ENCODE results near the gene SOCS4. TPM values are rescaled to one million over a fixed set of nuclear protein-coding genes. Genes with fewer than 3 reads are reported as not detected.

Gene SOCS4
- total RNA-seq, 2 experiments from 2014 or later: 19.5 to 20.7 TPM

- Histone ChIP-seq H3K9me3 (ENCODE audit: control insufficient read depth in 1 of 2, insufficient read depth in 1 of 2, low read length in 2 of 2) (no peaks in the 10 kb centered on the region), H3K27me3 (ENCODE audit: control insufficient read depth in 1 of 2, insufficient read depth in 2 of 2, low read length in 2 of 2) (no peaks in the 10 kb centered on the region), H3K36me3 (ENCODE audit: insufficient read depth, low read length) (no peaks in the 10 kb centered on the region), H3K4me1 (ENCODE audit: insufficient read depth, low read length) (peaks cover 21% of the 10 kb centered on the region), H3K4me3 (ENCODE audit: low read length) (no peak overlapping the region), H3K27ac (ENCODE audit: low read depth in 1 of 2, low read length in 2 of 2) (no peak overlapping the region)
- POLR2A ChIA-PET: no interaction called here
- CTCF ChIA-PET: no interaction called here
- no peak for TF ChIP-seq CTCF (IDR thresholded peaks at IDR 0.05)
- H3K9me3 Mint-ChIP-seq: no peaks in the 10 kb centered on the region
- H3K27ac Mint-ChIP-seq: no peak overlapping the region
- intact Hi-C loops (cut with DNase I, micrococcal nuclease): no loop called here
- peaks cover 45% of the 10 kb centered on the region for H3K4me1 Mint-ChIP-seq (ENCODE audit: low read depth)
- no peaks in the 10 kb centered on the region for H3K36me3 Mint-ChIP-seq (ENCODE audit: low read depth)
- no peaks in the 10 kb centered on the region for H3K27me3 Mint-ChIP-seq
- DNase-seq (no peak), ATAC-seq (ENCODE audit: poor library complexity) (no peak)
- no peak overlapping the region for H3K4me3 Mint-ChIP-seq
These were observed 46.8 kb downstream of the SOCS4 start for GRCh38 chr14:55073856-55074255.

DNA sequence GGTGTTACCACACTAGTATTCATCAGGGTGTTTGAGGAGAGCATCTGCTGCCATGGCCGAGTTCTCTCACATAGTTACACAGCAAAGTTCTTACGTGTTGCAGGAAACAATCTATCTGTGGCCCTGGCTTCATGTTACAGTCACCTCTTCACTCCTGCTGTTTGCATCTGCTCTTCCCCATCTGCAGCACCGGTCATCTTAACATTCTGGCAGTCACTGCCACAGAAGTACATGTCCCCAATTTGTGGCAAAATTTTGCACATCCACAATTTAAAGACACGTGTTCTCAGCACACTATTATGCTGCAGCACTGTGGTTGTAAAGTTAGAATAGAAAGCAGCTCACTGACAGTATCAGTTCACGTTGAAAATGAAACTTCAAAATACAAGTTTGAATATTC is 47.6 kb downstream of the SOCS4 start:
- no peaks in the 10 kb centered on the region for H3K36me3 ChIP-seq (ENCODE audit: insufficient read depth, low read length)
- H3K9me3 ChIP-seq (ENCODE audit: control insufficient read depth in 1 of 2, insufficient read depth in 1 of 2, low read length in 2 of 2): no peaks in the 10 kb centered on the region
- Mint-ChIP-seq H3K27me3 (no peaks in the 10 kb centered on the region), H3K4me1 (ENCODE audit: low read depth) (peaks cover 45% of the 10 kb centered on the region), H3K4me3 (peak overlapping the region; percentile 57), H3K36me3 (ENCODE audit: low read depth) (no peaks in the 10 kb centered on the region), H3K27ac (no peak overlapping the region), H3K9me3 (no peaks in the 10 kb centered on the region)
- no peak for TF ChIP-seq CTCF (IDR thresholded peaks at IDR 0.05)
- CTCF ChIA-PET: interaction anchor here (0.7 kb wide), 1 partner anchor 87 kb away, joined by 3 read pairs; no protein-coding TSS in a partner anchor
- H3K27ac ChIP-seq (ENCODE audit: low read depth in 1 of 2, low read length in 2 of 2): no peak overlapping the region
- intact Hi-C loops (cut with DNase I, micrococcal nuclease): no loop called here
- POLR2A ChIA-PET: interaction anchor here (0.7 kb wide), 1 partner anchor 92 kb away, joined by 3 read pairs; no protein-coding TSS in a partner anchor
- H3K4me3 ChIP-seq (ENCODE audit: low read length): no peak overlapping the region
- peak in 2 of 14 experiments; percentile 20 to 23 for DNase-seq
- no peak for ATAC-seq (ENCODE audit: poor library complexity)
- no peaks in the 10 kb centered on the region for H3K27me3 ChIP-seq (ENCODE audit: control insufficient read depth in 1 of 2, insufficient read depth in 2 of 2, low read length in 2 of 2)
- peaks cover 21% of the 10 kb centered on the region for H3K4me1 ChIP-seq (ENCODE audit: insufficient read depth, low read length)

- intact Hi-C loops (cut with DNase I, micrococcal nuclease): no loop called here
- POLR2A ChIA-PET: interaction anchor here (0.6 kb wide), 1 partner anchor 24 kb away, joined by 3 read pairs; the partner anchor contains the start of gene MAPK1IP1L
These were observed 48.7 kb downstream of the SOCS4 start for GRCh38 chr14:55075628-55076175.

More at GRCh38 chr14:55075628-55076175, 48.7 kb downstream of the SOCS4 start:
- ATAC-seq (ENCODE audit: poor library complexity) (no peak), DNase-seq (no peak)
- CTCF ChIA-PET: interaction anchor here (2.9 kb wide), 1 partner anchor 24 kb away, joined by 9 read pairs; the partner anchor contains the start of gene MAPK1IP1L
- H3K9me3 Mint-ChIP-seq: no peaks in the 10 kb centered on the region
- no peak overlapping the region for H3K4me3 Mint-ChIP-seq
- peaks cover 21% of the 10 kb centered on the region for H3K4me1 ChIP-seq (ENCODE audit: insufficient read depth, low read length)
- peaks cover 44% of the 10 kb centered on the region for H3K4me1 Mint-ChIP-seq (ENCODE audit: low read depth)
- no peak overlapping the region for H3K4me3 ChIP-seq (ENCODE audit: low read length)
- H3K36me3 Mint-ChIP-seq (ENCODE audit: low read depth): no peaks in the 10 kb centered on the region
- no peak overlapping the region for H3K27ac Mint-ChIP-seq
- H3K27me3 Mint-ChIP-seq: no peaks in the 10 kb centered on the region
- H3K27ac ChIP-seq (ENCODE audit: low read depth in 1 of 2, low read length in 2 of 2): no peak overlapping the region
- no peak for TF ChIP-seq CTCF (IDR thresholded peaks at IDR 0.05)
- no peaks in the 10 kb centered on the region for H3K9me3 ChIP-seq (ENCODE audit: control insufficient read depth in 1 of 2, insufficient read depth in 1 of 2, low read length in 2 of 2)
- H3K36me3 ChIP-seq (ENCODE audit: insufficient read depth, low read length): no peaks in the 10 kb centered on the region
- no peaks in the 10 kb centered on the region for H3K27me3 ChIP-seq (ENCODE audit: control insufficient read depth in 1 of 2, insufficient read depth in 2 of 2, low read length in 2 of 2)
